Esophagus muscularis mucosa (tissue), 4 donors: ENCODE data around the gene APOBR. TPM values are rescaled to one million over a fixed set of nuclear protein-coding genes. Genes with fewer than 3 reads are reported as not detected.

Experiments used
- DNase-seq: peaks from one replicate; pipeline ENCODE4 v3.0.0-alpha.2; 2017; ENCODE audit errors: extremely low spot score
- H3K27ac ChIP-seq, 4 donors: fragments of 200-600 bp; sonication (generic); replicated peaks in 1 of 4; 1 replicate in 3 of 4; 2 replicates in 1 of 4; pipeline ENCODE4 v1.5.1; 2016 to 2019; ENCODE audit warnings: mild to moderate bottlenecking in 1 of 4
- H3K27me3 ChIP-seq, 4 donors: fragments of 200-600 bp; sonication (generic); one replicate each; pipeline versions ENCODE4 v1.5.1 to v1.6.0; 2016 to 2019
- H3K36me3 ChIP-seq, 4 donors: fragments of 200-600 bp; sonication (generic); one replicate each; pipeline ENCODE4 v1.5.1; 2016 to 2019
- H3K4me1 ChIP-seq, 4 donors: fragments of 200-600 bp; sonication (generic); one replicate each; pipeline ENCODE4 v1.5.1; 2016 to 2019
- H3K4me3 ChIP-seq, 4 donors: fragments of 200-600 bp; sonication (generic); 1 replicate in 2 of 4; 2 replicates in 2 of 4; pipeline ENCODE4 v1.5.1; 2016 to 2019; ENCODE audit warnings: mild to moderate bottlenecking in 4 of 4, moderate library complexity in 1 of 4
- H3K9me3 ChIP-seq, 4 donors: fragments of 200-600 bp; sonication (generic); 1 replicate in 3 of 4; 2 replicates in 1 of 4; pipeline ENCODE4 v1.5.1; 2016 to 2019
- EP300 ChIP-seq: sonication (generic); formaldehyde crosslinking; IDR thresholded peaks from one replicate; pipeline ENCODE4 v1.6.1; 2017; ENCODE audit warnings: antibody characterized with exemption
- POLR2A ChIP-seq: fragments of 450-650 bp; IDR thresholded peaks from one replicate; pipeline ENCODE4 v1.6.1; 2017; ENCODE audit warnings: antibody characterized with exemption, moderate library complexity, mild to moderate bottlenecking, low read depth
- POLR2AphosphoS5 ChIP-seq, 2 donors: sonication (generic); formaldehyde crosslinking; IDR thresholded peaks; one replicate each; pipeline ENCODE4 v1.6.1; 2017; ENCODE audit warnings: antibody characterized with exemption in 2 of 2
- WGBS: methylation state at CpG from one replicate; pipeline ENCODE4 v1.1.5; 2018; 5-methylcytosine and 5-hydroxymethylcytosine counted together
- intact Hi-C: fragments of 100-400 bp; cut with DNase I; formaldehyde crosslinking; loops from one replicate; pipeline ENCODE4 v1.15.1; 2023
- total RNA-seq, 4 donors: library from RNA; depleted of rRNA; stranded (reverse); fragments of >200 nt; gene quantifications; one replicate each; pipeline versions ENCODE4 v1.1.0 to v1.2.1, GENCODE V29; 2016
- TF ChIP-seq, protein P1 (sequence below), 3 experiments: fragments of 200-600 bp in 2 of 3; fragments of 450-650 bp in 1 of 3; sonication (generic) in 2 of 3; IDR thresholded peaks; one replicate each; pipeline ENCODE4 v1.5.1; 2017 to 2019; ENCODE audit warnings: antibody characterized with exemption in 3 of 3, mild to moderate bottlenecking in 2 of 3, moderate library complexity in 1 of 3

APOBR gene
- total RNA-seq, 4 donors from 2014 or later = 0.83 to 3.5 (median 1.6) TPM

DNA sequence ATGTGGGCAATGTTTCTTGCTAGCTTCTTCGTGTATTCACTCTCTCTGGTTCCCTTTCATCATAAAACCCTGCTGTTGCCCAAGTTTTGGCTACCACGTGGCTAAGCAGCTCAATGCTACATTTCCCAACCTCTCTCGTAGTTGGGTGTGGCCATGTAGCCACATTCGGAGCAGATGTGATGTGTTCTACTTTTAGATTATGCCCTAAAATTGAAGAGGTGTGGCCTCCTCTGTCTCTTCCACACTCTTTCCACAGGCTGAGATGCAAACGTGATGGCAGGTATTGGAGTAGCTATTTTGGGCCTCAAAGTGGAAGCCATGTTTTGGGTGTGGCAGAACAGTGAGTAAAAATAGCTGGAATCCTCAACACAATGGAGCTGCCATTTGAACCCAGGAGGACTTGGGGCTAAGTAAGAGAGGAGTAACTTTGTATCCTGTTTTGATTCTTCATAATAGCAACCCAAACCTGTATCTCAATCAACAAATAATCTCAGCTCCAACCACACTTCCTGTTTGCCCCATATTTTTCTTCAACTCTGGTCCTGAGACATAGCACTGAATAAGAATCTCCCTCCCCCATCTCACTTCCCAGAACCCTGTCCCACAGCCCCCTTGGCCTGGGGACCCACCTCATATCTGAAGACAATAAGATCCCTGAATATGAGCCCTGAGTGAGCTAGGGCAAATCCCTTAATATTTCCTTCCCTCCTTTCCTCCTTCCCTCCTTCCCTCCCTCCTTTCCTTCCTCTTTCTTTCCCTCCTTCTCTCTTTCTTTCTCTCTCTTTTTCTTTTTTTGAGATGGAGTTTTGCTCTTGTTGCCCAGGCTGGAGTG is 40.3 kb downstream of the APOBR start:
- H3K27ac ChIP-seq = peak overlapping the region; percentile 63 to 95 (median 92)
- TF ChIP-seq EP300 (no peak), POLR2AphosphoS5 (IDR thresholded peaks at IDR 0.05) (peak; percentile 68 to 76)
- TF ChIP-seq, protein P1, sequence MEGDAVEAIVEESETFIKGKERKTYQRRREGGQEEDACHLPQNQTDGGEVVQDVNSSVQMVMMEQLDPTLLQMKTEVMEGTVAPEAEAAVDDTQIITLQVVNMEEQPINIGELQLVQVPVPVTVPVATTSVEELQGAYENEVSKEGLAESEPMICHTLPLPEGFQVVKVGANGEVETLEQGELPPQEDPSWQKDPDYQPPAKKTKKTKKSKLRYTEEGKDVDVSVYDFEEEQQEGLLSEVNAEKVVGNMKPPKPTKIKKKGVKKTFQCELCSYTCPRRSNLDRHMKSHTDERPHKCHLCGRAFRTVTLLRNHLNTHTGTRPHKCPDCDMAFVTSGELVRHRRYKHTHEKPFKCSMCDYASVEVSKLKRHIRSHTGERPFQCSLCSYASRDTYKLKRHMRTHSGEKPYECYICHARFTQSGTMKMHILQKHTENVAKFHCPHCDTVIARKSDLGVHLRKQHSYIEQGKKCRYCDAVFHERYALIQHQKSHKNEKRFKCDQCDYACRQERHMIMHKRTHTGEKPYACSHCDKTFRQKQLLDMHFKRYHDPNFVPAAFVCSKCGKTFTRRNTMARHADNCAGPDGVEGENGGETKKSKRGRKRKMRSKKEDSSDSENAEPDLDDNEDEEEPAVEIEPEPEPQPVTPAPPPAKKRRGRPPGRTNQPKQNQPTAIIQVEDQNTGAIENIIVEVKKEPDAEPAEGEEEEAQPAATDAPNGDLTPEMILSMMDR (IDR thresholded peaks at IDR 0.05) = no peak
- H3K4me3 ChIP-seq = no peak overlapping the region
- intact Hi-C loops = no loop called here
- H3K4me1 ChIP-seq = peaks cover 26 to 80% (median 55%) of the 10 kb centered on the region in 4 donors
- WGBS = 75% methylated on average over 5 of the region's 5 CpGs
- H3K9me3 ChIP-seq = peaks cover 0 to 4% (median 0%) of the 10 kb centered on the region in 4 donors
- peak; percentile 95 for DNase-seq
- H3K27me3 ChIP-seq = no peaks in the 10 kb centered on the region
- peaks cover 0 to 28% (median 15%) of the 10 kb centered on the region in 4 donors for H3K36me3 ChIP-seq

DNA sequence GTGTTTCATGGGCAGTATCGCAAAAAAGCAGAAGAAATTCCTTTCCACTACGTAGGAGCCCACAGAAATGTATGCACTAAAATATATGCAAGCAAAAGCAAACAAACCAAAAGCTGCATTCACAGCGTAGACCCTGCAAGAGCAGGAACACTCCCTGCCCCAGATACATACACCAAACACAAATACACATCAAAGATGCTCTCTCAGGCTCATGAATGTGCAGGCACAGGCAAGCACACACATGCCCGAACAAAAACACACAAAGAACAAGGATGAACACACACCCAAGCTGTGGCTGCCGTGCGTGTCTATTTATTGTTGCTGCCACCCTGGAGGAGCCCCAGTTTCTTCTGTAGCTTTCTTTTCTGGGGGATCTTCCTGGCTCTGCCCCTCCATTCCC is 42.6 kb downstream of the APOBR start:
- intact Hi-C loops = no loop called here
- Histone ChIP-seq H3K27me3 (no peaks in the 10 kb centered on the region), H3K9me3 (peaks cover 0 to 4% (median 0%) of the 10 kb centered on the region in 4 donors), H3K4me1 (peaks cover 27 to 73% (median 54%) of the 10 kb centered on the region in 4 donors), H3K27ac (peak overlapping the region; percentile 92 to 95 (median 94)), H3K36me3 (peaks cover 0 to 28% (median 15%) of the 10 kb centered on the region in 4 donors), H3K4me3 (peak overlapping the region; percentile 58 to 67 (median 62))
- WGBS = 85% methylated on average over 3 of the region's 6 CpGs
- TF ChIP-seq POLR2AphosphoS5 (IDR thresholded peaks at IDR 0.05) (no peak), EP300 (no peak), POLR2A (no peak)
- TF ChIP-seq, protein P1 (IDR thresholded peaks at IDR 0.05) = no peak
- no peak for DNase-seq

DNA sequence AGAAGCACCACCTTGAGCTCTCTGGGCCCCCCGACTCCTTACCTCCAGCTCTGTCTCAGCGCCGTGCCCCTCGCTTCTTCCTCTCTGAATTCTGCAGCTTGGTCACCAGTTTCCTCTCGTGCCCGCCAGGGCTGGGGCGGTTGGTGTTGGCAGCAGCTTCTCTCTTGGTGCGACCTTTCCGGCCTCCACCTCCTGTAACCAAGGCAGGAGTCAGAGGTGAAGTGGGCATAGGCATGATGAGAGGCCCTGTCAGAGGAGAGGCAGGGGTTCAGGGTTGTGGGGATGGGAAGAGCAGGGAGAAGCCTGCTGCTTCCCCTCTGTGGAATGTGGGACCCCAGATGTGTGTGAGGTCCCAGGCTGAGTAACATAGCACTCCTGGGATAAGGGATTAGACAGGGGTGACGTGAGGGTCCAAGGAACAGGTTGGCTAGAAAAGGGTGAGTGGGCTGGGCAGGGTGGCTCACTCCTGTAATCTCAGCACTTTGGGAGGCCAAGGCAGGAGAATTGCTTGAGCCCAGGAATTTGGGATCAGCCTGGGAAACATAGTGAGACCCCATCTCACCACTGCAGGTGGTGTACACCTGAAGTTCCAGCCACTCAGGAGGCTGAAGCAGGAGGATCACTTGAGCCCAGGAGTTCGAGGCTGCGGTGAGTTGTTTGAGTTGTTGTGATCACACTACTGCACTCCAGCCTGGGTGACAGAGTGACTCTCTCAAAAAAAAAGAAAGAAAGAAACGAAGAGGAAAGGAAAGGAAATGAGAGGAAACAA is 43.7 kb downstream of the APOBR start:
- WGBS = 85% methylated on average over 13 of the region's 13 CpGs
- H3K36me3 ChIP-seq = peaks cover 0 to 28% (median 15%) of the 10 kb centered on the region in 4 donors
- intact Hi-C loops = no loop called here
- H3K27me3 ChIP-seq = no peaks in the 10 kb centered on the region
- peaks cover 0 to 4% (median 0%) of the 10 kb centered on the region in 4 donors for H3K9me3 ChIP-seq
- H3K4me1 ChIP-seq = peaks cover 17 to 62% (median 46%) of the 10 kb centered on the region in 4 donors
- peak overlapping the region; percentile 92 to 95 (median 94) for H3K27ac ChIP-seq
- DNase-seq = no peak
- H3K4me3 ChIP-seq = peak overlapping the region; percentile 58 to 67 (median 62)
- TF ChIP-seq POLR2AphosphoS5 (IDR thresholded peaks at IDR 0.05) (no peak), EP300 (no peak), POLR2A (no peak)
- TF ChIP-seq, protein P1 (IDR thresholded peaks at IDR 0.05) = no peak

DNA sequence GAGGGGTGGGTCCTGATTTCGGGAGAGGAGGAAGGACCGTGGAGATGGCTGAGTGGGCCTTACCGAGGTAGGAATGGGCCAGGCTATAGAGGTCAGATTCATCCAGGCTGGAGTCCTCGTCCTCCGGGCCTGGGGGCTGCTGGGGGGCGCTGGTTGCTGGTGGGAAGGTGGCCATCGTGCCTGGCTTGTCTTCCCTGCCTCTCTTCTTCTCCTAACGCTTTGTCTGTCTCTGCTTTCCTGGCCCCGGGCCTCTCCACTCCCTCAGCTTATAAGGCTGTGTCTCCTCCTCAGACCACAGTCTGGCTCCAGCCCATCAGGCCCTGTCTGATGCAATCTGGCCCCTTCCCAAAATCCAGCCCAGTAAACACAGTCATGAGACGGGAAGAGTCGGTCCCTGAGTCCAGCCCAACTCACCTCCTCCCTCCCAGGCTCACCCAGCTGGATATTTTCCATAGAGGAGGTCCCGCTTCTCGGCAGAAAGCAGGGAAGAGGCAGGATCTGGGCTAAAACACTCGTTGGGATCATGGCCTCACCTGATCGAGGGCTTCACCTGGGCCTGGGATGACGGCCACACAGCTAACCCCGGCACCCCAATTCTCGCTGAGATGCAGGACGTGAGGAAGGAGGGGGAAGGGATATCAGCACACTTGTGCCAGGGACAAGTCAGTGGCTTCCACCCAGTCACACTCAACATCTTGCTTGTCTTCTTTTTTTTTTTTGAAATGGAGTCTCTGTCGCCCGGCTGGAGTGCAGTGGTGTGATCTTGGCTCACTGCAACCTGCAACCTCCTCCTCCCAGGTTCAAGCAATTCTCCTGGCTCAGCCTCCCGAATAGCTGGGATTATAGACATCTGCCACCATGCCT is 44.5 kb downstream of the APOBR start, which contains the start of gene NUPR1:
Gene NUPR1, minus strand, starts transcription at position 242 of the 864 bp plus-strand sequence. Its CDS starts 67 bp downstream, at position 175.
- peak within 1 kb of the TSS; percentile 58 to 67 (median 62) for H3K4me3 ChIP-seq
- 28% methylated on average over 20 of the region's 22 CpGs for WGBS
- no peaks in the 10 kb centered on the region for H3K27me3 ChIP-seq
- peaks cover 0 to 4% (median 0%) of the 10 kb centered on the region in 4 donors for H3K9me3 ChIP-seq
- H3K27ac ChIP-seq = peak within 1 kb of the TSS; percentile 92 to 95 (median 94)
- TF ChIP-seq, protein P1 (IDR thresholded peaks at IDR 0.05) = peak in 1 of 3 experiments; percentile 6
- TF ChIP-seq POLR2AphosphoS5 (IDR thresholded peaks at IDR 0.05) = peak; percentile 96 to 98
- TF ChIP-seq EP300 = no peak
- peak; percentile 92 for TF ChIP-seq POLR2A
- DNase-seq = peak; percentile 99
- peaks cover 0 to 26% (median 15%) of the 10 kb centered on the region in 4 donors for H3K36me3 ChIP-seq
- H3K4me1 ChIP-seq = peaks cover 16 to 54% (median 42%) of the 10 kb centered on the region in 4 donors
- intact Hi-C loops = no loop called here
